GM12874 (cell line): ENCODE measurements around the gene UNC13C.

Source experiments
- CTCF ChIP-seq: IDR thresholded peaks from 2 replicates; pipeline ENCODE4 v1.5.1; 2011; ENCODE audit warnings: low read depth, mild to moderate bottlenecking, control low read depth, low read length, moderate library complexity; ENCODE audit not compliant: insufficient read depth

Gene UNC13C

GRCh38 chr15:54620916-54621315 lies 642.7 kb downstream of the UNC13C start:
- no peak for TF ChIP-seq CTCF

DNA sequence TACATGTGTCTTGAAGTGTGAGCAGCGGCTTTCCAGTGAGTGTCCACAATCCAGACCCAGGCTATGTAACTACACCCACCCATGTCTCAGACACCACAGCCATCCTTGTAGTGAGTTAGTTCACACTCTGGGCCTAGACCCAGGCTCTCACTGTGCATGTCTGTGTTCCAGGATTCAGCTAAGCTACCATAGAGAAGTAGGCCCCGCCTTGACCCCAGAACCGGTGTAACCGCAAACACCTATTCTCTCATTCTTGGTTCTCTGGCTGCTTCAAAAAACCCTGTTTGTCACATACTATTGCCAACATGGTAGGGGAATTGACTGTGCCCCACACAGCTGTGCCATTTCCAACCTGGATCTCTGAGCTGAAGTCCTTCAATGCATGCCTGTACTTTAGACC lies 657.9 kb downstream of the UNC13C start:
- no peak for TF ChIP-seq CTCF

- no peak for TF ChIP-seq CTCF
These were observed 660.4 kb downstream of the UNC13C start for GRCh38 chr15:54638666-54639065.

- no peak for TF ChIP-seq CTCF
These were observed 662.6 kb downstream of the UNC13C start for GRCh38 chr15:54640873-54641272.

GRCh38 chr15:54644796-54645195 lies 666.6 kb downstream of the UNC13C start:
- no peak for TF ChIP-seq CTCF

DNA sequence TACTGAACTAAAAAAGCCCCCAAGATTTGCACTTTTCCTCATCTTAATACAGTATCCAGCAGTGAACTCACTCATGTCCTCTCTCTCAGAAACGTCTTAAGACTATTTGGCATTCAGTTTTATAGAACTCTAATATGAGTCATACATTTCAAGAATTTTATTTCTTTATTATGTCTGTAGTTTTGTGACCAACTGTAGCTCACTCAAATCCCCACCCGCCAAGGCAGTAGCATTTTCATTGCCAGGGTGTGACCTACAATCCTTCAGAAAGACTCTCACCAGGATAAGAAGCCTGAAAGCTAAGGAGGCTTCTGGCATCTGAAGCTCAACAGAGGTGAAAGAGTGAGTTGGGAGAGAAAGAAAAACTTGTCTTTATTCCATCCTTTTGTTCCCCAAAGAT lies 681.4 kb downstream of the UNC13C start:
- no peak for TF ChIP-seq CTCF

DNA sequence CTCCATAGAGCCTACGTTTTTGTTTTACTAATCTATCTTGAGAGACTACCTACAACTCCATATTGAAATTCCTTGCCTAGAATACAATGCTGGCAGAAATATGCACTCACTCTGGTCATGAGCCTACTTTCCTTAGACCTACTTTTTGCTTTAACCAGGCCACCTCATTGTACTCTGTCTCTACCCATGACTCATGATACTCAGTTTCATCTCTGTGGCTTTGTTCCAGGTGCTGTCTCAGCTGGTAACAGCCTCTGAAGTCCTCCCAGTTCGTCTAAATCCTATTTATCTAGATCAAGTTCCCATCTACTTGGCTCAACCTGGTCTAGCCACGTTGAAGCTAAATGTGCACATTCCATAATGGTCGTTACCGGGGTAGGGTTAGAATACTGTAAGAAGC lies 682.1 kb downstream of the UNC13C start:
- TF ChIP-seq CTCF, result no peak

DNA sequence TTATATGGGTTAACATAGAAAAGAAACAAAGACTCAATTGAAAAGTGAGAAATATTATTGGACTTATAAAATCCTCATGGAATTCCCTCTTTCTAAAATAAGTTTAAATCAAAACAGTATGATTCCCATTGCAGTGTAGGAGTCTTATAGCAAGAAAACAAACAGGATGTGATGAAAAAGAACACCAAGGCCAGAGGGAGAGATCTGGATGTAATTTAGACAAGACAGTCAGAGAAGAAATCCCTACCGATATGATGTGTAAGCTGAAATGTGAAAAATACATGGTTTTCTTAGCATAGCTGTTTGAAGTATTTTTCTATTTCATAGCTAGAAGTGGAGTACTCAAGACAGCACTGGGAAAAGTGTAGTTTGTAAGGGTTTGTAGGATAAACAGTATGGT lies 697.0 kb downstream of the UNC13C start:
- no peak for TF ChIP-seq CTCF
